GM12878 (cell line): Measurements from ENCODE around the gene GRIK4. TPM values are rescaled to one million over a fixed set of nuclear protein-coding genes. Genes with fewer than 3 reads are reported as not detected.

Source experiments
- ATAC-seq: fragments of 200-7000 bp; cut with Tn5 transposase; 3 replicates; pipeline ENCODE4 v1.9.1; 2020; ENCODE audit warnings: mild to moderate bottlenecking, moderate library complexity
- BruUV-seq: library from RNA; stranded (reverse); fragments of 400-500 nt; replicated peaks from 2 replicates; lab custom pipeline; 2021; lab: Mats Ljungman, UMichigan
- CTCF ChIA-PET: fragments of 300-600 bp; sonication (Branson Sonifier 250); formaldehyde crosslinking; extraction: SDS; loops from one replicate; lab custom pipeline; 2021; ENCODE audit warnings: inconsistent platforms; lab: Yijun Ruan, JAX
- POLR2A ChIA-PET: fragments of 350-600 bp; formaldehyde crosslinking; extraction: SDS; loops from one replicate; lab custom pipeline; 2021; ENCODE audit warnings: inconsistent platforms; lab: Charles Lee
- RAD21 ChIA-PET: fragments of 300-600 bp; sonication (Branson Sonifier 250); formaldehyde crosslinking; loops from one replicate; lab custom pipeline; 2023; ENCODE audit warnings: antibody characterized with exemption; ENCODE audit not compliant: unreplicated experiment; lab: Charles Lee
- SMC1A ChIA-PET: fragments of 300-600 bp; sonication (Branson Sonifier 250); formaldehyde crosslinking; loops from one replicate; lab custom pipeline; 2023; ENCODE audit not compliant: unreplicated experiment, uncharacterized antibody; lab: Charles Lee
- DNase-seq: peaks from one replicate; pipeline ENCODE4 v3.0.0-alpha.2; 2011; ENCODE audit warnings: low read depth, low spot score
- FAIRE-seq: peaks from 3 replicates; lab custom pipeline; 2011; peaks lifted over from hg19 to GRCh38; lab: Jason Lieb, UNC
- H2AFZ ChIP-seq: 2 replicates; pipeline ENCODE4 v1.6.0; 2011; ENCODE audit warnings: low read depth, low read length, control low read depth; ENCODE audit not compliant: control insufficient read depth
- H3K27ac ChIP-seq: 2 replicates; pipeline ENCODE4 v1.5.1; 2011; ENCODE audit warnings: control low read depth; ENCODE audit not compliant: control insufficient read depth, insufficient read depth
- H3K27me3 ChIP-seq, 2 experiments: replicated peaks in 1 of 2; 2 replicates each; pipeline versions ENCODE4 v1.6.0 to v1.6.1; 2011; ENCODE audit warnings: low read length in 1 of 2; ENCODE audit not compliant: control insufficient read depth in 2 of 2, insufficient read depth in 2 of 2
- H3K36me3 ChIP-seq, 2 experiments: 2 replicates each; pipeline ENCODE4 v1.5.1; 2011; ENCODE audit warnings: low read length in 1 of 2; ENCODE audit not compliant: control insufficient read depth in 2 of 2, insufficient read depth in 2 of 2
- H3K4me1 ChIP-seq: 2 replicates; pipeline ENCODE4 v1.6.1; 2011; ENCODE audit warnings: mild to moderate bottlenecking, low read length, moderate library complexity, mixed read lengths; ENCODE audit not compliant: control insufficient read depth, insufficient read depth
- H3K4me2 ChIP-seq: 2 replicates; pipeline ENCODE4 v1.6.0; 2011; ENCODE audit warnings: control low read depth; ENCODE audit not compliant: control insufficient read depth, insufficient read depth
- H3K4me3 ChIP-seq: fragments of 200-600 bp; sonication (generic); 2 replicates; pipeline ENCODE4 v1.5.1; 2016
- H3K79me2 ChIP-seq: 2 replicates; pipeline ENCODE4 v1.6.0; 2011; ENCODE audit warnings: low read length; ENCODE audit not compliant: control insufficient read depth, insufficient read depth
- H3K9ac ChIP-seq: 2 replicates; pipeline ENCODE4 v1.8.0; 2011; ENCODE audit warnings: low read length, control low read depth, mixed read lengths; ENCODE audit not compliant: control insufficient read depth, insufficient read depth
- H3K9me3 ChIP-seq: replicated peaks from 3 replicates; pipeline ENCODE4 v1.5.1; 2011; ENCODE audit warnings: mild to moderate bottlenecking, low read length; ENCODE audit not compliant: control insufficient read depth, insufficient read depth
- H4K20me1 ChIP-seq: 2 replicates; pipeline ENCODE4 v1.6.0; 2011; ENCODE audit not compliant: control insufficient read depth, insufficient read depth
- CBFB ChIP-seq: IDR thresholded peaks from 2 replicates; pipeline ENCODE4 v1.6.1; 2016; ENCODE audit warnings: antibody characterized with exemption, low read depth
- CREB1 ChIP-seq: IDR thresholded peaks from 2 replicates; pipeline ENCODE4 v1.6.1; 2012; ENCODE audit warnings: low read depth, mild to moderate bottlenecking, inconsistent platforms
- EP300 ChIP-seq, 2 experiments: fragments of 150-350 bp in 1 of 2; IDR thresholded peaks; 2 replicates each; pipeline ENCODE4 v1.6.1; 2011 to 2012; ENCODE audit warnings: low read depth in 2 of 2, low read length in 2 of 2, borderline replicate concordance in 1 of 2, improper control_type of control experiment in 1 of 2, inconsistent platforms in 1 of 2; ENCODE audit not compliant: control insufficient read depth in 1 of 2
- FOXM1 ChIP-seq: IDR thresholded peaks from 2 replicates; pipeline ENCODE4 v1.6.1; 2012; ENCODE audit warnings: low read depth, mild to moderate bottlenecking, inconsistent platforms, low read length, moderate library complexity
- JUND ChIP-seq: IDR thresholded peaks from 2 replicates; pipeline ENCODE4 v1.6.1; 2012; ENCODE audit warnings: low read depth, mild to moderate bottlenecking, low read length, improper control_type of control experiment, moderate library complexity
- MEF2A ChIP-seq: IDR thresholded peaks from 2 replicates; pipeline ENCODE4 v1.6.1; 2011; ENCODE audit warnings: low read depth, mild to moderate bottlenecking, low read length, moderate library complexity; ENCODE audit not compliant: insufficient read depth
- RB1 ChIP-seq: fragments of 450-650 bp; formaldehyde crosslinking; IDR thresholded peaks from 2 replicates; pipeline ENCODE4 v1.6.1; 2017; ENCODE audit warnings: mild to moderate bottlenecking, borderline replicate concordance
- RUNX3 ChIP-seq: IDR thresholded peaks from 2 replicates; pipeline ENCODE4 v1.6.1; 2012; ENCODE audit warnings: low read length, inconsistent platforms
- SIN3A ChIP-seq: IDR thresholded peaks from 2 replicates; pipeline ENCODE4 v1.6.1; 2012; ENCODE audit warnings: low read depth, low read length, improper control_type of control experiment
- SUZ12 ChIP-seq: fragments of 200-600 bp; sonication (generic); IDR thresholded peaks from one replicate; pipeline ENCODE4 v1.6.1; 2018; ENCODE audit warnings: antibody characterized with exemption, mild to moderate bottlenecking; ENCODE audit not compliant: unreplicated experiment
- WGBS: methylation state at CpG from one replicate; pipeline ENCODE4 v1.1.6; 2016; ENCODE audit warnings: low lambda C conversion rate; ENCODE audit not compliant: insufficient replicate concordance, insufficient coverage; ENCODE audit errors: missing lambda C conversion rate; 5-methylcytosine and 5-hydroxymethylcytosine counted together
- in situ Hi-C: fragments of 300-500 bp; cut with MboI; formaldehyde crosslinking; loops from 9 replicates; pipeline ENCODE4 v1.14.3; 2018; ENCODE audit warnings: mixed read lengths
- intact Hi-C: fragments of 100-400 bp; cut with micrococcal nuclease; formaldehyde crosslinking; loops from one replicate; pipeline ENCODE4 v1.14.2; 2022; ENCODE audit not compliant: unreplicated experiment
- polyA plus RNA-seq, 11 experiments: library from polyadenylated mRNA; depleted of rRNA in 4 of 11; unstranded in 6 of 11; stranded (reverse) in 5 of 11; fragments of >200 nt; fragmentation: Nextera tagmentation in 4 of 11; fragmentation: Illumina TruSeq in 1 of 11; extraction: Ambion mirVana in 4 of 11; extraction: Trizol in 1 of 11; gene quantifications; 1 replicate in 1 of 11; 2 replicates in 10 of 11; pipeline versions ENCODE4 v1.2.1 to v1.2.3, GENCODE V29; 2011 to 2016; ENCODE audit warnings: inconsistent platforms in 2 of 11, missing spikeins in 2 of 11, low read depth in 1 of 11
- total RNA-seq, 4 experiments: library from RNA; depleted of rRNA in 3 of 4; stranded (reverse); fragments of >200 nt in 3 of 4; fragmentation: Illumina TruSeq in 1 of 4; extraction: Trizol in 1 of 4; gene quantifications; 2 replicates each; pipeline versions ENCODE4 v1.2.1 to v1.2.3, GENCODE V29; 2013 to 2021
- TF ChIP-seq, protein P1 (sequence below): fragments of 450-650 bp; conservative IDR thresholded peaks from 2 replicates; pipeline ENCODE4 v1.6.1; 2017; ENCODE audit warnings: mild to moderate bottlenecking, moderate library complexity
- TF ChIP-seq, protein P2 (sequence below): fragments of 450-650 bp; IDR thresholded peaks from 2 replicates; pipeline ENCODE4 v1.6.1; 2017; ENCODE audit warnings: borderline replicate concordance
- TF ChIP-seq, protein P3 (sequence below): fragments of 450-650 bp; IDR thresholded peaks from 2 replicates; pipeline ENCODE4 v1.6.1; 2017; ENCODE audit warnings: mild to moderate bottlenecking

Gene GRIK4
- total and polyA plus RNA-seq, 10 of the 15 experiments (the other 5 are each of a cell fraction or from before 2014, with no cell fraction given) = 0.33 to 3.6 (median 0.72) TPM

DNA sequence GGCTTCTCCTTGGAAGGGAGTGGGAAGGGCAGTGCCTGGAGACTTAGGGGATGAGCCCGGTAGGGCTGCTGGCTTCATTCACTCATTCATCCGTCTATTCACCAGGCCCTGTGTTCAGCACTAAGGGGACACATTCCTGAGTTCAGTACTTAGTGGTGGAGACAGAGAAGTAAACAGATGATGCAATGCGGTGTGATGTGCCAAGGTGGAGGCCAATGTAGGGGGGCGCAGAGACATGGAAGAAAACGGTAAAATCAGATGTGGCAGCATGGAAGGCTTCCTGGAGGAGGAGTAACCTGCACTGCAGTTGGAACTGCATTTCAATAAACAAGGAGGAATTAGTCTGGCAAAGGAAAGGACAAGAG is 21.3 kb downstream of the GRIK4 start:
- BruUV-seq = no TSS peak
- FAIRE-seq (no peak), ATAC-seq (no peak), DNase-seq (no peak)
- no peak overlapping the region for H2AFZ ChIP-seq
- intact Hi-C loops (no loop called here), in situ Hi-C loops (no loop called here)
- no peaks in the 10 kb centered on the region for H3K79me2 ChIP-seq
- no peaks in the 10 kb centered on the region; a peak in 1 of 4 replicates for H3K27me3 ChIP-seq
- SMC1A ChIA-PET = no interaction called here
- TF ChIP-seq JUND (no peak), SUZ12 (no peak), FOXM1 (no peak), SIN3A (no peak), CREB1 (no peak), RB1 (no peak), EP300 (IDR thresholded peaks at IDR 0.05; ENCODE audit: borderline replicate concordance in 1 of 2, control insufficient read depth in 1 of 2, low read depth in 2 of 2, low read length in 2 of 2) (no peak), CBFB (no peak), MEF2A (no peak), RUNX3 (no peak)
- TF ChIP-seq, protein P1, sequence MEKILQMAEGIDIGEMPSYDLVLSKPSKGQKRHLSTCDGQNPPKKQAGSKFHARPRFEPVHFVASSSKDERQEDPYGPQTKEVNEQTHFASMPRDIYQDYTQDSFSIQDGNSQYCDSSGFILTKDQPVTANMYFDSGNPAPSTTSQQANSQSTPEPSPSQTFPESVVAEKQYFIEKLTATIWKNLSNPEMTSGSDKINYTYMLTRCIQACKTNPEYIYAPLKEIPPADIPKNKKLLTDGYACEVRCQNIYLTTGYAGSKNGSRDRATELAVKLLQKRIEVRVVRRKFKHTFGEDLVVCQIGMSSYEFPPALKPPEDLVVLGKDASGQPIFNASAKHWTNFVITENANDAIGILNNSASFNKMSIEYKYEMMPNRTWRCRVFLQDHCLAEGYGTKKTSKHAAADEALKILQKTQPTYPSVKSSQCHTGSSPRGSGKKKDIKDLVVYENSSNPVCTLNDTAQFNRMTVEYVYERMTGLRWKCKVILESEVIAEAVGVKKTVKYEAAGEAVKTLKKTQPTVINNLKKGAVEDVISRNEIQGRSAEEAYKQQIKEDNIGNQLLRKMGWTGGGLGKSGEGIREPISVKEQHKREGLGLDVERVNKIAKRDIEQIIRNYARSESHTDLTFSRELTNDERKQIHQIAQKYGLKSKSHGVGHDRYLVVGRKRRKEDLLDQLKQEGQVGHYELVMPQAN = no peak
- TF ChIP-seq, protein P2, sequence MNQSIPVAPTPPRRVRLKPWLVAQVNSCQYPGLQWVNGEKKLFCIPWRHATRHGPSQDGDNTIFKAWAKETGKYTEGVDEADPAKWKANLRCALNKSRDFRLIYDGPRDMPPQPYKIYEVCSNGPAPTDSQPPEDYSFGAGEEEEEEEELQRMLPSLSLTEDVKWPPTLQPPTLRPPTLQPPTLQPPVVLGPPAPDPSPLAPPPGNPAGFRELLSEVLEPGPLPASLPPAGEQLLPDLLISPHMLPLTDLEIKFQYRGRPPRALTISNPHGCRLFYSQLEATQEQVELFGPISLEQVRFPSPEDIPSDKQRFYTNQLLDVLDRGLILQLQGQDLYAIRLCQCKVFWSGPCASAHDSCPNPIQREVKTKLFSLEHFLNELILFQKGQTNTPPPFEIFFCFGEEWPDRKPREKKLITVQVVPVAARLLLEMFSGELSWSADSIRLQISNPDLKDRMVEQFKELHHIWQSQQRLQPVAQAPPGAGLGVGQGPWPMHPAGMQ = no peak
- TF ChIP-seq, protein P3, sequence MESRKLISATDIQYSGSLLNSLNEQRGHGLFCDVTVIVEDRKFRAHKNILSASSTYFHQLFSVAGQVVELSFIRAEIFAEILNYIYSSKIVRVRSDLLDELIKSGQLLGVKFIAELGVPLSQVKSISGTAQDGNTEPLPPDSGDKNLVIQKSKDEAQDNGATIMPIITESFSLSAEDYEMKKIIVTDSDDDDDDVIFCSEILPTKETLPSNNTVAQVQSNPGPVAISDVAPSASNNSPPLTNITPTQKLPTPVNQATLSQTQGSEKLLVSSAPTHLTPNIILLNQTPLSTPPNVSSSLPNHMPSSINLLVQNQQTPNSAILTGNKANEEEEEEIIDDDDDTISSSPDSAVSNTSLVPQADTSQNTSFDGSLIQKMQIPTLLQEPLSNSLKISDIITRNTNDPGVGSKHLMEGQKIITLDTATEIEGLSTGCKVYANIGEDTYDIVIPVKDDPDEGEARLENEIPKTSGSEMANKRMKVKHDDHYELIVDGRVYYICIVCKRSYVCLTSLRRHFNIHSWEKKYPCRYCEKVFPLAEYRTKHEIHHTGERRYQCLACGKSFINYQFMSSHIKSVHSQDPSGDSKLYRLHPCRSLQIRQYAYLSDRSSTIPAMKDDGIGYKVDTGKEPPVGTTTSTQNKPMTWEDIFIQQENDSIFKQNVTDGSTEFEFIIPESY = no peak
- RAD21 ChIA-PET = no interaction called here
- WGBS = 58% methylated on average over 5 of the region's 5 CpGs
- no peaks in the 10 kb centered on the region for H3K4me1 ChIP-seq
- POLR2A ChIA-PET = no interaction called here
- H3K9ac ChIP-seq = no peak overlapping the region
- CTCF ChIA-PET = interaction anchor here (0.6 kb wide), 1 partner anchor 357 kb away, joined by 3 read pairs; no protein-coding TSS in a partner anchor
- no peaks in the 10 kb centered on the region for H3K9me3 ChIP-seq
- H3K36me3 ChIP-seq = no peaks in the 10 kb centered on the region; a peak in 1 of 4 replicates
- H3K4me3 ChIP-seq = no peak overlapping the region
- H3K4me2 ChIP-seq = no peak overlapping the region
- no peak overlapping the region for H3K27ac ChIP-seq
- H4K20me1 ChIP-seq = no peaks in the 10 kb centered on the region
